LNCAP (cell line): ENCODE measurements around the gene SPATA13.

Experiments
- TF ChIP-seq, protein P1 (sequence below): fragments of 450-650 bp; IDR thresholded peaks from 2 replicates; pipeline ENCODE4 v1.5.1; 2017; ENCODE audit warnings: mild to moderate bottlenecking

Gene SPATA13

GRCh38 chr13:24231377-24231776 lies 70.9 kb downstream of the SPATA13 start:
- TF ChIP-seq, protein P1, sequence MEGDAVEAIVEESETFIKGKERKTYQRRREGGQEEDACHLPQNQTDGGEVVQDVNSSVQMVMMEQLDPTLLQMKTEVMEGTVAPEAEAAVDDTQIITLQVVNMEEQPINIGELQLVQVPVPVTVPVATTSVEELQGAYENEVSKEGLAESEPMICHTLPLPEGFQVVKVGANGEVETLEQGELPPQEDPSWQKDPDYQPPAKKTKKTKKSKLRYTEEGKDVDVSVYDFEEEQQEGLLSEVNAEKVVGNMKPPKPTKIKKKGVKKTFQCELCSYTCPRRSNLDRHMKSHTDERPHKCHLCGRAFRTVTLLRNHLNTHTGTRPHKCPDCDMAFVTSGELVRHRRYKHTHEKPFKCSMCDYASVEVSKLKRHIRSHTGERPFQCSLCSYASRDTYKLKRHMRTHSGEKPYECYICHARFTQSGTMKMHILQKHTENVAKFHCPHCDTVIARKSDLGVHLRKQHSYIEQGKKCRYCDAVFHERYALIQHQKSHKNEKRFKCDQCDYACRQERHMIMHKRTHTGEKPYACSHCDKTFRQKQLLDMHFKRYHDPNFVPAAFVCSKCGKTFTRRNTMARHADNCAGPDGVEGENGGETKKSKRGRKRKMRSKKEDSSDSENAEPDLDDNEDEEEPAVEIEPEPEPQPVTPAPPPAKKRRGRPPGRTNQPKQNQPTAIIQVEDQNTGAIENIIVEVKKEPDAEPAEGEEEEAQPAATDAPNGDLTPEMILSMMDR: no peak

- TF ChIP-seq, protein P1: no peak
Measured at GRCh38 chr13:24232037-24232436, 71.5 kb downstream of the SPATA13 start.

DNA sequence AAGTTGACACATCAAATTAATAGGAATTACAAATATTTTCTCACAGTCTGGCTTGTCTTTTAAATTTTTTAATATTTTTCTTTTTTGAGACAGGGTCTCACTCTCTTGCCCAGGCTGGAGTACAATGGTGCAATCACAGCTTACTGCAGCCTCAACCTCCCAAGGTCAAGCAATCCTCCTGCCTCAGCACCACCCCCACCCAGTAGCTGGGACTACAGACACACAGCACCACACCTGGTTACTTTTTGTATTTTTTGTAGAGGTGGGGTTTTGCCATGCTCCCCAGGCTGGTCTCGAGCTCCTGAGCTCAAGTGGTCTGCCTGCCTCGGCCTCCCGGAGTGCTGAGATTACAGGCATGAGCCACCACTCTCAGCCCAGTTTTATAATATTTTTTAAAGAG lies 72.0 kb downstream of the SPATA13 start:
- TF ChIP-seq, protein P1: no peak

GRCh38 chr13:24233351-24233901 lies 72.9 kb downstream of the SPATA13 start:
- TF ChIP-seq, protein P1: no peak

DNA sequence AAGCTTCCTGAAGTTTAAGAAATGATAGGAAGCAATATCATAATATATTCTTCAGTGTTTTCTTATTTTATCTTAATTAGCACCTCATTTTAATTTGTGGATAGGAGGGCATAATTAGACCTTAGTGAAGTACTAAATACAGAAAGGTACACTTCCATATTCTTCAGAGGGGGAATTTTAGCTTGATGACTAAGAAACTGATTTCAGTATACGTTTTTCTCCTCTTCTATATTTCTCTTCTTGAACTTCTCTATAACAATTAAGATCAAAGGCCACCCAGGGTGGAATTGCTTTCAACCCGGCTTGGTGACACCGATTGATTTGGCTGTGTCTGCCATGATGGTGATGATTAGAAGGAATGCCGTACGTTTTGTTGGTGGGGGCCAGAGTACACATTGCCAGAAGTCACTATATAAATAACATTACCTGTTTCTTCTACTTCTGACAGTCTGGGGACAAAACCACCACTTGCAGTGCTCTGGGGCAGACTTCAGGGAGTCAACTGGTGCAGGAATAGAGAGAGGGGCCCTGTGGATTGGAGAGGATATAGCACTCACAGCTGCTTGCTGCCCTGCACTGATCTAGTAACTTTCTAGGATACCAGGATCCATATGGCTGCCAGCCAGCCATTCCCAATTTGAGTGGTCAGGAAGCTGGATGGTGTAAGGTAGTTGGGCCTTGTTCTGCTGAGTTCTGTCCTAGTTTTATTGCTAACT lies 73.8 kb downstream of the SPATA13 start:
- TF ChIP-seq, protein P1: no peak

GRCh38 chr13:24237356-24237755 lies 76.8 kb downstream of the SPATA13 start:
- TF ChIP-seq, protein P1: no peak

GRCh38 chr13:24241336-24241735 lies 80.8 kb downstream of the SPATA13 start:
- TF ChIP-seq, protein P1: no peak
